GM21447 (cell line): ENCODE results near the gene PTGDR2.

Experiments
- ATAC-seq: cut with Tn5 transposase; IDR thresholded peaks from one replicate; pipeline ENCODE4 v1.9.1; 2021; ENCODE audit not compliant: unreplicated experiment

The PTGDR2 gene

DNA sequence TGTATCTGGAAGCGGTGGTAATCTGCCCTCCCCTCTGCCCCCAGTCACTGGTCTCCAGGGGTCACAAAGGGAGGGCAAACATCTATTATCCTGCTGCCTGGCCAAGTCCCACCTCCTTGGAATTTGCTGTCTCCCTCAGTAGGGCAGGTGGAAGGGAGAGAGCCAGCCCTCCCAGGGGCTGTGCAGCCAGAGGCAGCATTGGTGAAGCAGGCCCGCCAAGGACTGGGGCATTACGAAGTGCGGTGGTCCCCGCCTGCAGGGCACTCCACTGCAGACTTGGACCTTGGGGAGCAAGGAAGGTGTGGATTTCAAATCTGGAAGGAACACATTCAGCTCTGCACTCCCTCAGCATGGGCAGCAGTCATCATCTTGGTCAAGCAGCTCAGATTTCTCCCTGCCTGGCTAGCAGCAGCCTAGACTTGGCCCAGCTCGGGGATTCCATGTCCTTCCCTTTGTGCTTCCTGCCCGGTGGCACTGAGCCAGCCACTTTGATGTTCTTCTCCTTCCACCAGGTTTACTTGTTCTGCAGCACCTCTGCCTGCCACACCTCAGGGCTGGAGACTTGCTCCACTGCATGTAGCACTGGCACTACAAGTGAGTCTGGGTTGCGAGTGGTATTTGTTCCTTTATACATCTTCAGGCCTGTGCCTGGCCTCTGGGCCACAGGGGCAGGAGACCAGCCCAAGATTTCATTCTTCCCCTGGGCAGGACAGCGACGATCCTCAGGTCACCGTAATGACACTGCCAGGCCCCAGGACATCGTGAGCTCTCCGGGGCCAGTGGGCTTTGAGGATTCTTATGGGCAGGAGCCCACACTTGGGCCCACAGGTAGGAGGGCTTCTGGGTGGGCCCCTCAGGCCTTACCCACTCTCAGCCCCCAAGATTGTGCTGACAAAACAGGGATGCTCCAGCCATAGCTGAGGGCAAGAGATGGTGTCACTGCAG lies 18.9 kb upstream of the PTGDR2 start:
- ATAC-seq, result no peak

DNA sequence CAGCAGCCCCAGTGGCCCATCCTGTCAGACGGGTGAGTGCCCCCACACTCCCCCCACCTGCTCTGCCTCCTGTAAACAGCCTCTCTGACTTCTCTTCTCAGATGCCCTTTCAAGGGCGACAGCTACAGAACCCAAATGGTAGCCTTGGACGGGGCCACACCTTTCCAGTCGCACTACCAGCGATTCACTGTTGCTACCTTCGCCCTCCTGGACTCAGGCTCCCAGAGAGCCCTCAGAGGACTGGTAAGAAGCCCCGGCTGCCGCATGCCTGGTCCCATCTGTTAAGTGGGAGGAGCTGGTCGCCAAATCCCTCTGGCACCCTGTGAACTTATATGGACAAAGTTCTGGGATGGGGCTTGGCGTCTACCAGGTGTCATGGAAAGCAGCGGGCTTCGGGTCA lies 17.8 kb upstream of the PTGDR2 start:
- no peak for ATAC-seq

DNA sequence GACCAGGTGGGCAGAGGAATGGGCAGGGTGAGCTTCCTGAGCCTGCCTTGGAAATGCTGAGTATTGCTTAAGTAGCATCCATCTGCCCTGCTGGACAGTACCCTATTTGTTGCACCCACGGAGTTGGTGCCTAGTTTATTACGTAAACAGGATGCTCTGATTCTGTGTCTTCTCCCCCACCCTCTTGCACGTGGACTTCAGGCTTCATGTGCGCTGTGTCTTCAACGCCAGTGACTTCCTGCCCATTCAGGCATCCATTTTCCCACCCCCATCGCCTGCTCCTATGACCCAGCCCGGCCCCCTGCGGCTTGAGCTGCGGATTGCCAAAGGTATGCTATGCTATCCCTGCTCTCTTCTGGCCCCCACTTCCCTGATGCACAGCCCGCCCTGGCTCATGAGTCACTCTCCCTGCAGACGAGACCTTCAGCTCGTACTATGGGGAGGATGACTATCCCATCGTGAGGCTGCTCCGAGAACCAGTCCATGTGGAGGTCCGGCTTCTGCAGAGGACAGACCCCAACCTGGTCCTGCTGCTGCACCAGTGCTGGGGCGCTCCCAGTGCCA lies 17.3 kb upstream of the PTGDR2 start:
- no peak for ATAC-seq

DNA sequence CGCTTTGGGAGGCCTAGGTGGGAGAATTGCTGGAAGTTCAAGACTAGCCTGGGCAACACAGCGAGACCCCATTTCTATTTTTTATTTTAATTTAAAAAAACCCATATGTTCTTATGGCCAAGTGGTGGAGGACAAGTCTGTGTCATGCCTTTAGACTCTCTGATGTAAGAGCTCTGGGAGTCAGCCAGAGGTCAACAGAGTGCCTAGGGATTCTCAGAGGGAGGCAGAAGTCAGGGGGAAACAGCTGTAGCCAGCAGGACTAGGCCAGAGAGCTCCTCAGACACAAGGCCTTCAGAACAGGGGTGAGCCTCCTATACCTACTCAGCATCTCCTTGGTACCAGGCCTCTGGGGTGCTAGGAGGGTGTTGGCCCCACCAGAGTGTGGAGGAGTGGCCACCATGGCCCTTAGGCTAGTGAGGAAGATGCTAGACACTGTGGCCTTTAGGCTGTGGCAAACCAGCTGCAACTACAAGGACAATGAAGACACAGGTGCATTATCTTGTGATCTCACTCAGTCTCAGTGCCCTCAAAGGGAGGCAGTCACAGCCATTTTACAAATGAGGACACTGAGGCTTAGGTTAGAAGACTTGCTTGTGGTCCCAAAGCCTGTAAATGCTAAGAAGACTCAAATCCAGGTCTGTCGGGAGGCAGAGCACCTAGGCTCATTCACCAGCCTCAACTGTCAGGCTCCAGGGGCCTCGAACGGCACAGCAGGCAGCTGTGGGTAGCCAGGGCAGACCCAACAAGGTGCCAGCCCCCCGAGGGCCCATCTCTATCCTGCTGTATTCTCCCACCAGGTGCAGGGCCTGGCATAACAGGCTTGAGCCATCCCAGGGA lies 16.6 kb upstream of the PTGDR2 start:
- ATAC-seq, result no peak

DNA sequence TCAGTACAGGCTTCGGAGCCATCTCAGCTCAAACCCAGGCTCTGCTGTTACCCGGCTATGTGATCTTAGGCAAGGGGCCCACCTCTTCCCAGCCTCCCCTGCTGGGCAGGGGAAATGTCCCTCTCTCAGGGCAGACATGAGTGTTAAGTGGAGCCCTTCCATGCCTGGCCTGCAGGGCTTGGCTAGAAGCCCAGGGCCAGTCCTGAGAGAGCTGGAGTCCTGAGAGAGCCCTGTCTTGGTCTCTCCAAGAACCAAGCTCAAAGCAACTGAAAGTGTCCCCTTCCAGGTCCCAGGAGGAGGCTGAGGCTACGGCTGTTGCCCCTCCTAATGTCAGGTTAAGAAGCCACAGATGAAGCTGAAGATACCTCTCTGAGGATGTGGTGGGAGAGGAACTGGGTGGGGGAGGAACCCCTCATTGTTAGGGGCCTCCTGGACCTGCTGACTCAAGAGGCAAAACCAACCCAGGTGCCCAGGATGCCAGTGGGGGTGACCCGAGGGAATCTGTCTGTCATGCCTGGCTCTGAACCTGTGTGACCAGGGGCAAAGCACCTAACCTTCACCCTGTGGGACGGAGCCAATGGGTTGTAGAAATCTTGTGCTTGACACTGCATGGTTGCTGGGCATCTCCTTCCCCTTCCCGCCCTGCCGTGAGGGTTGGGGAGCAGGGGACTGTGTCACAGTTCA lies 15.8 kb upstream of the PTGDR2 start:
- ATAC-seq, result no peak

DNA sequence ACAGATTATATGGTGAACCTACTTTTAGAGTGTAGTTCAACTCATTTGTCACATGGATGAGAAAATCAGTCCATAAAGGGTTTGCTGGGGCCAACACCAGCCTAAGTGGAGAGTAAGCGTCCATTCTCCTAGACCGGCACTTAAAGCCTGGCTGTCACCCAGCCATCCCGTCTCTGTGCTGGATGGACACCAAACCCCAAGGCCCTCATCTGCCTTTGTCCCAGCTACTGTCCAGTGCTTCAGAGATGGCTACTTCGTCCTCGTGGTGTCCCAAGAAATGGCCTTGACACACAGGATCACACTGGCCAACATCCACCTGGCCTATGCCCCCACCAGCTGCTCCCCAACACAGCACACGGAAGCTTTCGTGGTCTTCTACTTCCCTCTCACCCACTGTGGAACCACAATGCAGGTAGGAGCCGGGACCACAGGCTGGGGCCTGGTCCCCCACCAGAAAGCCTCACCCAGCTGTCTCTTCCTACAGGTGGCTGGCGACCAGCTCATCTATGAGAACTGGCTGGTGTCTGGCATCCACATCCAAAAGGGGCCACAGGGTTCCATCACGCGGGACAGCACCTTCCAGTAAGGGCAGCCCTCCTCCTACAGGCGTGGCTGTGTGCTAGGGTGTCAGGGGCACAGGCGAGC lies 15.1 kb upstream of the PTGDR2 start:
- ATAC-seq, result no peak

DNA sequence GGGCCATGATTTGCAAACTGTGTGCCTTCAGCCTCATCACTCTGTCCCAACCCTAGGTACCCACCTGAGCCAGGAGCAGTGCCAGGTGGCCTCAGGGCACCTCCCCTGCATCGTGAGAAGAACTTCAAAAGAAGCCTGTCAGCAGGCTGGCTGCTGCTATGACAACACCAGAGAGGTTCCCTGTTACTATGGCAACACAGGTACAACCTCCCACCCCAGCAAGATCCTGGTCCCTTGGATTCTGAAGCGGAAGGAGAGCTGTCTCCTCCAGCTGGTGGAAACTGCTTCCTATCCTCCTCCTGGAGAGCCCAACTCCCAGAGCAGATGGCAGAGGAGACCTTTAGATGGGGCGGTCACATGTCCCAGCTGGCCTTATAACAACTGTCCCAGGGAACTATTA lies 14.5 kb upstream of the PTGDR2 start:
- no peak for ATAC-seq

DNA sequence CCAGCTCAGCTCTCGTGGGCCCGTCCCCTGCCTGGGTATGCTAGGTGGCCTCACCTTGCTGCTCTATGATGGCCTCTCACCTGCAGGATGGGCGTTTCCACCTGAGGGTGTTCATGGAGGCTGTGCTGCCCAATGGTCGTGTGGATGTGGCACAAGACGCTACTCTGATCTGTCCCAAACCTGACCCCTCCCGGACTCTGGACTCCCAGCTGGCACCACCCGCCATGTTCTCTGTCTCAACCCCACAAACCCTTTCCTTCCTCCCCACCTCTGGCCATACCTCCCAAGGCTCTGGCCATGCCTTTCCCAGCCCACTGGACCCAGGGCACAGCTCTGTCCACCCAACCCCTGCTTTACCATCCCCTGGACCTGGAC lies 13.7 kb upstream of the PTGDR2 start:
- no peak for ATAC-seq

DNA sequence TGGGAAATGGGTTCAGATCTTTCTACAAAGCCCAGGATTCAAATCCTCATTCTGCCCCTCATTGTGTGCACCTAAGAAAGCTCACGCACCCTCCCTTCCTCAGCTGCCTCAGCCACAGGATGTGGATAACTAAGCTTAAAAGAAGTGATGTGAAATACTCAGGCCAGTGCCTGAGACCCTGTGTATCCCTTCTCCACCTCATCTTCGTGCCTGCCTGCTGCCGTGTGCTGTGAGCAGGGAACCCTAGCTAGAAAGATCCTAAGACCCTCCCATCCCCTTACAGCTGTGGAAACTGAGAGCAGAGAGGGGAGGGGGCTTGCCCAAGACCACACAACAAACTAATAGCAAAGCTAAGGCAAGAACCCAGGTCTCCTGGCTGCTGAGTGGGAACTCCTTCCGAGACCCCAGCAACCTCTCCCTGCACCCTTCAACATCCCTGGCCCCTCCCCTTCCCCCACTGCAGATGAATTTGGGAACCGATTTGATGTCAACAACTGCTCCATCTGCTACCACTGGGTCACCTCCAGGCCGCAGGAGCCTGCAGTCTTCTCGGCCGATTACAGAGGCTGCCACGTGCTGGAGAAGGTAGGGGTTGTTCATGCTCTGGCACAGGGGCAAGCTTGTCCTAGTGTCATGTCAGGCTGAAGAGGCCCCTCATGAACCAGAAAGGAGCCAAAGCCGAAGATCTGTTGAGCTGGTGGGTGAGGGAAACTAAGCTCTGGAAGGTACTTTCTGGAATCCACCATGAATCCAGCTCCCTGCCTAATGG lies 13.1 kb upstream of the PTGDR2 start:
- no peak for ATAC-seq

DNA sequence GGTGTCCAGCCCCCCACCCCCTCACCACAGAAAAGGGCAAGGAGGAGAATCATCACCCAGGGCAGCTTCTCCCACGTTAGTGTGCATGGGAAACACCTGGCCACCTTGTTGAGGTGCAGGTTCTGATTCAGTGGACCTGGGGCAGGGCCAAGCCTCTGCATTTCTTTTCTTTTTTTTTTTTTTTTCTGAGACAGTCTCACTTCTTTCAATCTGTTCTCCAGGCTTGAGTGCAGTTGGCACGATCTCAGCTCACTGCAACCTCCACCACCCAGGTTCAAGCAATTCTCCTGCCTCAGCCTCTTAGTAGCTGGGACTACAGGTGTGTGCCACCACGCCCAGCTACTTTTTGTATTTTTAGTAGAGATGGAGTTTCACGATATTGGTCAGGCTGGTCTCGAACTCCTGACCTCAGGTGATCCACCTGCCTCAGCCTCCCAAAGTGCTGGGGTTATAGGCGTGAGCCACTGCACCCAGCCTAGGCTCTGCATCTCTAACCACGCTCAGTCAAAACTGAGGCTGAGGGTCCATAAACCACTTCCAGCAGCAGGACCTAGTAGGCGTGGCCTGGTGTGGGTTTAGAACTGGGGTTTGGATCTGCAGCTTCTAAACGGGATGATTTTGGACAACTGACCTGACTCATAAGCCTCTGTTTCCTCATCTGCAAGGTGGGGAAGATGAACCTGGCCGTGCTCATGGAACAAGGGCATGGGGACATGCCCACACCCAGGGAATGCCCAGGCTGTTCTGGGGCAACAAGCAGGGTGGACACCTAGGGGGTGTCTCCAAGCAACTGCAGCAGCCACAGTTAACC lies 12.3 kb upstream of the PTGDR2 start:
- ATAC-seq, result no peak

DNA sequence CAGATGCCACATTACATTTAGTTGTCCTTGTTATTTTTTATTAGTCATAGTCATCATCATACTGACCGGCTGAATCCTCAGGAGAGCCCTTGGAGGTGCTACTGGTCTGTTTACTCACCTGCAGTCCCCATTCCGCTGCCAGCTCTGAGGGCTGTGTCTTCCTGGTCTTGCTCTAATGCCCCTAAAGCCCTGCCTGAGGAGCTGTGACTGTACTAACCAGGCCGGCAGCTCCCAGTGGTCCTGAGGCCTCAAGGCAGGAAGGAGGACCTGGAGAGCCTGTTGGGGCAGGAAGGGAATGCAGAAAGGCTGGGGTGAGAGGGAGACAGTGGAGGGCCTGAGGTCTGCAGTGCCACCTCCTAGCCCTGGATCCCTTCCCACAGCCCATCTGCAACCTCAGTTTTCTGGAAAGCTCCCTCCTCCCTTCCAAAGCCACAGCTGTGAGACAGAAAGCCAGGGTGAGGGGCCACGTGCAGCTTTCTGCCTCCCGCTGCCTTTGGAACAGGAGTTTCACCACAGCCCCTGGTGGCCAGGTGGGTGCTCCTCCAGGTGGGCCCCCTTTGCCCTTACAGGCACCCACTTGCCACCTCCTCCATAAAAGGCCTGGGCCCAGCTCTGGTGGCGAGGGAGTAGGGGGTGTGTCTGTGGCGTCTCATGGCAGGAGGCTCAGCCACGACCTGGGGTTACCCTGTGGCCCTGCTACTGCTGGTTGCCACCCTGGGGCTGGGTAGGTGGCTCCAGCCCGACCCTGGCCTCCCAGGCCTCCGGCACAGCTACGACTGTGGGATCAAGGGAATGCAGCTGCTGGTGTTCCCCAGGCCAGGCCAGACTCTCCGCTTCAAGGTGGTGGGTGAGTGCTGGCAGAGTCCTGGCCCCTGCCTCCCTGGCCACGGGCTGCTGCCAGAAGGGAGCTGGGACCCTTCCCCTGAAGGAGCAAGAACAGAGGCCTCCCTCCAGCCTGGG lies 11.4 kb upstream of the PTGDR2 start, which contains the start of gene ZP1:
ZP1 (plus strand) TSS at position 632 of the 960 bp plus-strand sequence; CDS start at position 652, 20 bp downstream.
- ATAC-seq, result no peak

DNA sequence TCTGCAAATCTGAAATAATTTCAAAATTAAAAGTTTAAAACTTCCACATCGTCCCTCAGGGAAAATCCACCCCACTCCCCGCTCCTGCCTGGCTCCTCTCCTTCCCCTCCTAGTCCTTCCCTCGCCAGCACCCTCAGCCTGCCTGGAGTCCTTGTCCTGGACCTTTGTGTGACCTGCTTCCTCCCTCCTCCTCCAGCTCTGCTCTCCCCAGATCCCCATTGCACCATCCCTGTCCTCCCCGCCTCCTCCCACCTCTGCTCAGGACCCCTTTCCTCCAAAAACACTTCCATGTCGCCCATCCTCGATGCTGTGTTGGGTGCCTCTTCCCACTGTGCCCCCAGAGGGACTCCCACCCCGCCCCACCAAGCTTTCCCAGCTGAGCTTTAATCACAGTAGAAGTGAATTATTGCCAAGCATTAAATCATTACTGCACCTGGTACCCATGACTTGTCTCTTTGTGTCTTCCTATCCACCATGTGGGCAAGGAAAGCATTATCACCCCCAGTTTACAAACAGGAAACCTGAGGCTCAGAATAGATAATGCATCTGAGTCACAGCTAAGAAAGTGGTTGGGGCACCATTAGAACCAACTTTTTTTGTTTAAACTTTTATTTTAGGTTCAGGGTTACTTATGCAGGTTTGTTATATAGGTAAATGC lies 9.2 kb upstream of the PTGDR2 start:
- ATAC-seq, result no peak

DNA sequence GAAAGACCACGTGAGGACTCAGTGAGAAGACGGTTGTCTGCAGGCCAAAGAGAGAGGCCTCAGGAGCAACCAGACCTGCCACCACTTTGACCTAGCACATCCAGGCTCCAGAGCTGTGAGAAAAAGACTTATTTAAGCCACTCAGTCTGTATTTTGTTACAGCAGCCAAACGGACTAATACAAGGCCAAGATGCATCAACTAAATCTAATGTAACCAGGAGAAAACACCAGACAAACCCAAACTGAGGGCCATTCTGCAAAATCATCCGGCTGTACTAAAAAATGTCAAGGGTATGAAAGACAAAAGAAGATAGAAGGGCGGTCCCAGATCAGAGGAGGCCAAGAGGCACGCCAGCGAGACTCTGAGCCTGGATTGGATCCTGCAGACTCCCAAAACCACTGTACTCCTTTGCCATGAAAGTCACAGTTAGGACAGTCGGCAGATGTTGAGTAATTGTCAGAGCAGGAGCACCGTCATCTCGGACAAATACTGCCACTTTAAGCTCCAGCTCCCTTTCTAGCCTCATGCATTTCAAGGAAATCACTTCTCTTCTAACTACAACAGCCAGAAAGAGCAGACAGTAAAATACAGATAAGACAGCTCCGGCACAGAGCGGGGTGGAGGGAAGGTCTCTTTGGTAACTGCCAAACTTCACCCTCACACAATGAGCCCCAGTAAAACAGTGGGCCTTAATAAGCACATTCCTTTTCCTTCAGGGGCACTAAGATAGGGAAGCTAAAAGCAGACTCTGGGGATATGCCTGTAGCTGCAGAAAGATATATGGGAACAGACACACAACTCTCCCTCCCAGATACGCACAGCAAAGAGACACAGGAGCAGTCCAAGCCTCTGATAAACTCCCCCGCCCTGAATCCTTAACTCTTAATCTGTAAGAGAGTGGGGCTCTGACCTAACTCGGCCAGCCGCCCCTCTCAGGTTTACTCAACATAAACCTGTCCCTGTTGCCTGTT lies 8.1 kb upstream of the PTGDR2 start:
- no peak for ATAC-seq

DNA sequence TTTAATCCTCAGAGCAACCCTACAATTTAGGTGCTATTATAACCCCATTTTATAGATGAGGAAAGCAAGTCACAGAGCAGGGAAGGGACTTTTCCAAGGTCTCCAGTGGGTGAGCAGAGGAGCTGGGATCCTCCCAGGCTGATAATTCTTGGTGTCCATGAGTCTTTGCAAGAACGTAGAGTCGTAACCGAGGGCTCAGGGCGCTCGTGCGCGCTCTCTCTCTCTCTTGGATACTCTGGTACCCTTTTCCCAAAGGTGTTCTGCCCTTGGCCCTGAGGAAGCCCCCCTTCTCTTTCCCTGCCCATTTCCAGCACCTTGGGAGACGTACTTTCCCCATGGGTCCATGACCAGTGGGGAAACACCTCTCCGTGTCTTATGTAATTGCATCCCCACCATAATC lies 6.4 kb upstream of the PTGDR2 start:
- no peak for ATAC-seq

DNA sequence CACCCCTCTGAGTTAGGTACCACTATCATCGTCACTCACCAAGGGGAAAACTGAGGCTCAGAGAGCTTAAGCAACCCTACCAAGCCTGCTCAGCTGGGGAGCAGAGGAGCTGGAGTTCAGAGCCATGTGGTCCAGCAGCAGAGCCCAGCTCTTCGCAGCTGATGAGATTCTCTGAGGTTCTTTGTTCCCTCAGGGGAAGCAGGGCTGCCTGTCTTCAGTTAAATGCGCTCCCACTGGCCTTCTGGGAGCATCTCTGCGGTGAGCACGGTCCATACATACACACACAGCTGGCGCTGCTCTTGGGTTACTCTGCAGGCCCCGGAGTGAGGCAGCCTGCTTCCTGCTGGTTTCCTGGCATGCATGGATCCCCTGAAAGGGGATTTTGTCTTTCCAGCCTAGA lies 5.2 kb upstream of the PTGDR2 start:
- no peak for ATAC-seq

DNA sequence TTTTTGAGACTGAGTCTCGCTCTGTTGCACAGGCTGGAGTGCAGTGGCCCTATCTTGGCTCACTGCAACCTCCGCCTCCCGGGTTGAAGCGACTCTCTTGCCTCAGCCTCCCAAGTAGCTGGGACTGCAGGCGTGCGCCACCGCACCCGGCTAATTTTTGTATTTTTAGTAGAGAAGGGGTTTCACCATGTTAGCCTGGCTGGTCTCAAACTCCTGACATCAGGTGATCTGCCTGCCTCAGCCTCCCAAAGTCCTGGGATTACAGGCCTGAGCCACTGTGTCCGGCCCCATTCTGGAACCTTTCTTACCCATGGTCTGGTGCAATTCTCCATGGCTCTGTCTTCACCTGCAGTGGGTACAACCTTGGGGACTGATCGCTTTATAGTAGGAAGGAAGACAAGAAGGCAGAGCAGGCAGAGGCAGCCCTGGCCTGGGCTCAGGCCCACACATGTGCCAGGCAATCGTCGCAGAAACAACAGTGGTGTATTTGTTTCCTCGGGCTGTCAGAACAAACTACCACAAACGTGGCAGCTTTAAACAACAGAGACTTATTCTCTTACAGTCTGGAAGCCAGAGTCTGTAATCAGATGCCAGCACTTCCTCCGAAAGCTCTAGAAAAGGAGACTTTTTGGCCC lies 4.0 kb upstream of the PTGDR2 start:
- no peak for ATAC-seq
